ENCODE results near the gene VGLL3.
"Not testable (repeated sequence)": the region's sequence is repeated elsewhere in the genome, so short reads cannot be mapped to it uniquely, and the experiment has no call there.

Gene VGLL3, protein sequence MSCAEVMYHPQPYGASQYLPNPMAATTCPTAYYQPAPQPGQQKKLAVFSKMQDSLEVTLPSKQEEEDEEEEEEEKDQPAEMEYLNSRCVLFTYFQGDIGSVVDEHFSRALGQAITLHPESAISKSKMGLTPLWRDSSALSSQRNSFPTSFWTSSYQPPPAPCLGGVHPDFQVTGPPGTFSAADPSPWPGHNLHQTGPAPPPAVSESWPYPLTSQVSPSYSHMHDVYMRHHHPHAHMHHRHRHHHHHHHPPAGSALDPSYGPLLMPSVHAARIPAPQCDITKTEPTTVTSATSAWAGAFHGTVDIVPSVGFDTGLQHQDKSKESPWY

DNA sequence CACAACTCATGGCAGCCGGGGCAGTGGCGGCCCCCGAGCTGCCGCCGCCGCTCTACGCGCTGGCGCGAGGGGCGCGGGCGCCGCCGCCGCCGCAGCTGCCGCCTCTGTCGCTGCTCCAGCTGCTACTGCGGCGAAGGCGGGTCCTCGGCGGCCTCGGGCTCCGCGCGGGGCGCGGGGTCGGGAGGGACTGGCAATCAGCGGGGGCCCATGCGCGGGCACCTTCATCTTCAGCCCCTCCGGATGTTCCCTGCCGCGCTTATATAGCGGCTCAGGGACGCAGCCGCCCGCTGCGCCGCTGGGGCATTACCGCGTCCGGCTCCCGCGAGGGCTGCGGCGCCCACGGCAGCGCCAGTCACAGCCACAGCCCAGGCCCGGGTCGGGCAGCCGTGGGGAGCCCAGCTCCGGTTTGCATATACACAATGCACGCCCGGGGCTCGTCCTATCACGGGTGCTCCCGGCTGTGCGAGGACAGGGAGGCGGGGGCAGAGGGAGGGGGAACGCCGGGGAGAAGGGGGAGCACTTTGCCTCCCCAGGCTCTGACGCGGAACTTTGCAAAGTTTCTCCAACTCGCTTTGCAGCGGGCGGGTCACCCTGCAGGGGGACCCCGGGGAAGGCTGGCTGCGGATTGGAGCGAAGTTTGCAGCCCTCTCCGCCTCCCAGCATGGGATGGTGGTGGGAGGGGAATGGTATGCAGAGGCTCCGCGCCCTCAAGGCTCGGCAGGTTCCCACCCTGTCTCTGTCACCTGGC is at the start of gene VGLL3:
VGLL3 (minus strand) TSS at position 416 of the 748 bp plus-strand sequence; CDS start at position 10, 406 bp downstream.
- peak; percentile 87 for DNase-seq (ENCODE audit: low spot score)

DNA sequence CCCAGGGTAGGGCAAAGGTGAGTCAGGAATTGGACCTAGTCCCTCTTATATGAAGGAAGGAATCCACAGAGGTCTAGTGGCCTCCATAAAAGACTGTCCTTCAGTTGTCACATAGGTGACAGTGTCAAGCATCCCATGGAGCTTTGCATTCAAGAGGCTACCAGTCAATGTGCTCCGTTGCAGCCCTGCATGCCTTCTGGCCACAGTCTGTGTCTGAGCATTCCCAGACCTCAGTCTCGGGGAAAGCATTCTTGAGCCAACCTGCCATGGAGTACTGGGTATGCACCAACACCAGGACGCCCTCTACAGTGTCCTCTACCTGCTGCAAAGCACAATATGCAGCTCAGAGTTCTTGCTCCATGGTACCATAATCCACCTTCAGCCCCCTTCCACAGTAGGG is 46.7 kb upstream of the VGLL3 start:
- no peak for DNase-seq (ENCODE audit: low spot score)

DNA sequence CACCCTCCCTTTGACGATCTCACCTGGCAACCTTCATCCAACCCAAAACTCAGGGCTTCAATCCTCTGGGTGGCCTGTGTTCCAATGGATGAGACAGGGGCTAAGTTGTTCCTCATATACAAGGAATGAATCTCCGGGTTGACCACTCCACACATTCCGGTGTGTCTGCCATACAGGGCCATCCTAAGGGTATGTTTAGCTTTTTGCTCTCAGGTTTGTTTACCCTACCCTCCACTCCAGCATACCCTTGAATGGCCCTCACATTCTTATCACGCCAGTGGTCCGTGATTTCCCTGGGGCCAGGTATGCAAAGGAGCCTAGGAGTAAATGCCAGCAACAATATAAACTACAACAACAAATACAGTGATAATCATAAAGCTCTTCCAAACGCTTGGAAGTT is 45.7 kb upstream of the VGLL3 start:
- DNase-seq (ENCODE audit: low spot score) = no peak

DNA sequence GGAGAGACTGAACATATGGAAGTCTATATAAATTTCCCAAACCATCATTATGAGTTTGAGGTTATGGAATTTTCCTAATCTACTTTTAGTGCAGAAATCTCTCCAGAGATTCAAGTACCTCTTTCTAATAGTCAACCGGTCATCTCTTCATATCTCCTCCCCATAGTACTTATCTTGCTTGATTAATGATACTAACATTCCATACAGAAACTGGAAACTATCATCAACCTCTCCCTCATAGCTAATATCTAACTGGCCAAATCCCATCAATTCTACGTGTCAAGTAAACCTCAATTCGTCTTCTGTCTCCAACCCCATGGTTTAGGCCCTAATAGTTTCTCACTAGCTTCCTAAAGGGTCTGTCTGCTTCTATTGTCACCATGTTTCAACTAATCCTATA is 44.4 kb upstream of the VGLL3 start:
- DNase-seq (ENCODE audit: low spot score) = no peak

DNA sequence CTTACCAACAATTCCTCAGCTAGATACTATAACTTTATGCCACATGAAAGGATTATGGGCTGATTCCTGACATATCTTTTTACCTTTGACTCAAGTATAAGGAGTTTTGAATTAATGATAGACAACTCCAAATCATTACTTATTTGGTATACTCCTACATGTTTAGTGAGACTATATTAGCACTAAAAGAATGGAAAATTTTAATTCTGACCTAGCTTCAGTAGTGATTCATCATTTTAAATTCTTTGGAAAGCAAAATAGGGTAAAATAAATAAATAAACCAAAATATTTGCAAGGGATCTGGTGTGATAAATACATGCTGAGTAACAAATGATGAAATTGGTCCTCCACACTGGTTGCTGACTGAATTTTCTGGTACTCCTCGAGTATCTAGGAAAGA is 42.3 kb upstream of the VGLL3 start:
- no peak for DNase-seq (ENCODE audit: low spot score)

DNA sequence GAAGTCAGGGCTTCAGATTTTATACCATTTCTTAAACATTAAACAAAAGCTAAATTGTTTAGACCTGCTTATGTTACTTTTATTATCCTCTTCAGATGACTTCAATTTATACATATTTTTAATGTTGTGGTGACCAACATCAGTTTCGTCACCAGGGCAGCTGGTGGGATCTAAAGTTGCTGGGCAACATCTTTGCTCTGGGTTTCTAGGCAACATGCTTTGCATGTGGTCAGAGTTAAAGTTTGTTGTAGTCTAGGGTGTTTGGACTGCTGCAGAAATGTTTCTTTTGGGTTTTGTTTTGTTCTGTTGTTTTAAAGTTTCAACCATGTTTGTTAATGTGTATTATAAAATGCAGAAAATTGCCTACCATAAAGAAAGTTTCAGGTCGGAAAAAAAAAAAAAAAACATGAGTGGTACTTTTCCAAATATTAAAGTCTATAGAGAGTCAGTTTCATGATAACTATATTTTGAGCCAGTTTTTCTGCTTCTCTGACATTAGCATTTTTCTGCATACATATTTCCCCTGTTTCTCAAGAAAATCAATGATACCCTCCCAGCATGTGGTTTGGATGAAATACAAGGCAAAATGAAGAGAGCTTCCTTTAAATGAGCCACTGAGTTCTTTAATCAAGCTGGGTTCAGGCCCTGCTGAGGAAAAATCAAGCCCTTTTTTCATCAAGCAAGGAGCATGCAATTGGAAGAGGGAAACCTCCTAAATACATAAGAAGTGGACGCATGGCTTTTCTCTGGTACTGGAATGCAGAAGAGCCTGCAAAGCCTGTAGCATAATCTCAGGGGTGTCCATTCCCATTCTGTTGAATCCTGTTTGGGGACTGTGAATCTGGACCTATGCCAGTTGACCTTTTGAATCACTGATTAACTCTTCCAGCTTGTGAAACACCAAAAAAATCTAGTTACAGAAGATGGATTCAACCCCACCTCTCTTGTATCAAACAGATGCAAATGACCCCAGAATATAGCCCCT is 35.0 kb upstream of the VGLL3 start:
- DNase-seq (ENCODE audit: low spot score) = no peak

DNA sequence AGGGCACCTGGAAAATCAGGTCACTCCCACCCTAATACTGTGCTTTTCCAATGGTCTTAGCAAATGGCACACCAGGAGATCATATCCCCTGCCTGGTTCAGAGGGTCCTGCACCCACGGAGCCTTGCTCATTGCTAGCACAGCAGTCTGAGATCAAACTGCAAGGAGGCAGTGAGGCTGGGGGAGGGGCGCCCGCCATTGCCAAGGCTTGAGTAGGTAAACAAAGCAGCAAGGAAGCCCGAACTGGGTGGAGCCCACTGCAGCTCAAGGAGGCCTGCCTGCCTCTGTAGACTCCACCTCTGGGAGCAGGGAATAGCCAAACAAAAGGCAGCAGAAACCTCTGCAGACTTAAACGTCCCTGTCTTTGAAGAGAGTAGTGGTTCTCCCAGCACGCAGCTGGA is 26.4 kb upstream of the VGLL3 start:
- DNase-seq (ENCODE audit: low spot score) = not testable (repeated sequence)

DNA sequence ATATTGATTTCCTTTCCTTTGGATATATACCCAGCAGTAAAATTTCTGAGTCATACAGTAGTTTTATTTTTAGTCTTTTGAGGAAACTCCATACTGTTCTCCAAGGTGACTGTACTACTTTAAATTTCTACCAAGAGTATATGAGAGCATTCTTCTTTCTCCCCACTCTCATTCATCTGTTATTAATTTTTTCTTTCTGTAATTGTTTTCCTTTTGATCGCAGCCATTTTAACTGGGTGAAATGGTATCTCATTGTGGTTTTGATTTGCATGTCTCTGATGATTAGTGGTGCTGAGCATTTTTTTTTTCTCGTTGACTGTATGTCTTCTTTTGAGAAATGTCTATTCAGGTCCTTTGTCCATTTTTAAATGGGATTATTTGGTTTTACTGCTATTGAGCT is 18.3 kb upstream of the VGLL3 start:
- no peak for DNase-seq (ENCODE audit: low spot score)

DNA sequence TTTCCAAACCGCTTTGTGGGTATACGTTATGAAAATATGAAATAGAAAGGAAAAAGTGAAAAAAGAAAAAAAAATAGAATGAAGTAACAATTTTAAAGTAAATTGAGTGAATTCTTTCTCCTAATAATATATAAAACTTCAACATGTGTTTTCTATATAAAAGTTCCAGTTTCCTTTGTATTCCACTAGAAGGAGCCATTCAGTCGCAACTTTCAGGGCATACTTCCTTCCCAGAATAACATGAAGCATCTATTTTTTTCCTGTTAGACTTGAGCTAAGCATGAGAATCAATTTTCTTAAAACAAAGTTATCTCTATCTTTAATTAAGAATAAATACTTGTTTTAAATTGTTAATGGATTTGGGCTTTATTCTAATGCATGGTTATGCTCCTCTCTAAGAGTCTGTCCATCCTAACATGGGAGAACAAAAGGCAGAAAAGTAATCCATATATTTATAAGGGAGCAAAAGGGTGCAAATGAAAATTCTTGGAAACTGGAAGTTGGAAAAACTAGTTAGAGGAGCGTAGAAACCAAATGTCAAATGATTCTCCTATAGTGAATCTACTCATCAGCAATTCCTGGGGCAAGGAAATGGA is 16.0 kb upstream of the VGLL3 start:
- no peak for DNase-seq (ENCODE audit: low spot score)

DNA sequence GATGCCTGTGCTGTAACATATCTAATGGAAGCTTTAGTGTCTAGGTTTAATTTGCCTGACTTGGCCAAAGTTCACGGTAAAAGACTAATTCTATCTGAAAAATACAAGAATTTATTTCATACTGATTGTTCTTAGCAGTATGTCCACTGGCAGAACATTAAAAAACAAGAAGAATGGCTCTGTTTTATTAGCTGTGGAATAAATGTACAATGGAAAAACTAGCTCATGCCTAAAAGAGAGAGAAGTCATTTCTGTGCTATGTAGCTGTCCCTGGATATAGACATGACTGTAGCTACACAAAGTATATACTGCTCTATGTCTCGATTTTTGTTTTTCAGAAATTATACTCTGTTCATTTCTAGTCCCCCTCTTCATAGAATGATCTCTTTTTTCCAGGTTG is 13.9 kb upstream of the VGLL3 start:
- no peak for DNase-seq (ENCODE audit: low spot score)

DNA sequence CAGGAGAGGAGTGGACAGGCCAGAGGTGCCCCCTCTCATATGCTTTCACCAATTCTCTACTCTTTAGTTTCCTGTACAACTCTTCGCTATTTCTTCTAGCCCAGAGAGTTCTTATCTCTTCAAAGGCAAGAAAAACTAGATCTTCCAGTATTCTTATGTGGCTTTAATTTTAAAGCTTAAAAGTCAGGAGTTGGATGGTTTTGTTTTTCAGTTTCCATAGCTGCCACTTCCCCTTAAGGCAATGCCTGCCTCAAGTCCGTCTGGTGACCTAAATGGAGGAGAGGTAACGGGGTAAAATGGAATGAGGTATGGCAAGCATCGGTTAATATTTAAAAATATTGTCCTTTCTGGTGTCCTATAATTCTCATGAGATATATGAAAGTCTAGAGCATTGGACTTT is 11.4 kb upstream of the VGLL3 start:
- DNase-seq (ENCODE audit: low spot score) = no peak

DNA sequence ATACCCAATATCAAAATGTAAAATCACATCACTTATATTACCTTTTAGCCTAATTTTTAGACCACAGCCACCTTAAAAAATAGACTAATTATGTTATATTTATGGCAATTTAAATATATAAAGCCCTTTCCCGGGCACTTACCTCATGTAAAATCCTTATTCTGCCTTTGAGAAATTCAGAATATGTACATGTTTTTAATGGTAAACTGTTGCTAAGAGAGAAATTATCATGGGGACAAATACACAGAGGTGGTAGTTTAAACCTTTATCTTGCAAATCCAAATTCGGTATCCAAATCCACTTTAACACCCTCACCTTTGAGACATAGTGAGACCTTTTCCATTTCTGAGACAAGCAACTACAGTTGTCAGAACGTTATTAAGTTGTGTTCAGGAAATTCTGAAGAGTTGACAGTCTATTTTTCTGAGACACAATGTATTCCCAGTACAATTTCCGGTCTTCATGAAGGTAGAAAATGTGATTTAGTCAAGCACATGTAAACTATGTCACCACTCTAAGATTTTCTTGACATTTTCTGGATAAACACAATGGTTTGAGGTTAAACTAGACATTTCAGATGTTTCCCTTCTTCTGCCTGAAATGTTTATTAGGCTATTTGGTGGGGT is 10.6 kb upstream of the VGLL3 start:
- DNase-seq (ENCODE audit: low spot score) = no peak

DNA sequence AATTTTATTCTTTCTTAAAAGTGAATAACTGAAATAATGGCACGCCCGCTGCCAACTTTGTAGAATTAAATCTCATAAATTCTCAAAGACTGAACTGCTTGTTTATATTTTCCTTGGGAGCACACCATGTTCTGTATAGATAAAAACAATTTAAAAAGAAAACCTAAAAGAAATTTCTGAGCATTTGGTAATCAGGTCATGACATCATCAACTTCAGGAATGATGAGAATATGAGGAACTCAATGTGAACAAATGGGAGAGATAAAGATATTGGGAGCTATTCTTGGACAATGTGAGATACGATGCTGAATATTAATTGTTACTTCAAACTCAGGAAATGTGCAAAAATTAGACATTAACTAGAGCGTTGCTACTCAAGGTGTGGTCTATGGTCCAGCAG is 10.0 kb upstream of the VGLL3 start:
- no peak for DNase-seq (ENCODE audit: low spot score)

DNA sequence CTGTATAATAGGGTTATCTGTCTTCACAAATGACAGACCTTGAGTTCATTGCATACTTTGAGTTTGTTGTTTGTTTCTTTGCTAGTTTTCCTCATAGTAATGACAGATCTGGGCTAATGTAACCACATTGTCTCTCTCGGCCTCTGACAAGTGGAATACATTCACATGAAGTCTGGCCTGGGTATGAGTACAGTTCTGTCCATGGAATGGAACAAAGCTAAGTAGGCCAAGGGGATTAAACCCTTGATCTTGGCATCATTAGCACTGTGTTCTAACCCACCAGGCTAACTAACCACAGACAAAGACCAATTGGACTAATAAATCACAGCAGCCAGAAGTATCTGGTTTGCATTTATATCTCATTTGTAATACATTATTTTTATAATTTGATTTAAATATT is 7.6 kb upstream of the VGLL3 start:
- DNase-seq (ENCODE audit: low spot score) = no peak

DNA sequence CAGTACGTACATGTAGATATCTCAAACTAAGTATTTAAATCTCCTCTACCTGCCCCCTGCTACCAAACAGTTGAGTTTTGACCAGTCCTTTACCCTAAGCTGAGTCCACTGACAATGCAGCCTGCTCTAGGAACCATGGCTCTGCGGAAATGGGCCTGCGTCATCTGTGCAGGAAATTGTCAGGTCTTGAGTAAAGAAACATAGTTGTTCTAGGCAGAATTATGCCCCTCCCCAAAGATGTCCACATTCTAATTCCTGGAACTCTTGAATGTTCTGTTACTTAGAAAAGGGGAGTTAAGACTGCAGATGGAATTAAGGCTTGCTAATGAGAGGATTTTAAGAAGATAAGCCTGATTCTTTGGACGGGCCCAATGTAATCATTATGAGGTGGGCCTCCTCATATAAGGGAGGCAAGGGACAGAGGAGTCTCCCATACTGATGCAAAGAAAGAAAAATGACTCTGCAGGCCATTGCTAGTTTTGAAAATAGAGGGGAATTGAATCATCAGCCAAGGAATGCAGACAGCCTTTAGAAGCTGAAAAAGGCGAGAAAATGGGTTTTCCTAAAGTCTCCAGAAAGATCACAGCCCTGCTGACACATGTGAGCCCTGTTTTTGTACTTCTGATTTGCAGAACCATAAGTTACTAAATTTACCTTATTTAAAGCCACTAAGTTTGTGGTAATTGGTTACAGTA is 5.5 kb upstream of the VGLL3 start:
- no peak for DNase-seq (ENCODE audit: low spot score)

DNA sequence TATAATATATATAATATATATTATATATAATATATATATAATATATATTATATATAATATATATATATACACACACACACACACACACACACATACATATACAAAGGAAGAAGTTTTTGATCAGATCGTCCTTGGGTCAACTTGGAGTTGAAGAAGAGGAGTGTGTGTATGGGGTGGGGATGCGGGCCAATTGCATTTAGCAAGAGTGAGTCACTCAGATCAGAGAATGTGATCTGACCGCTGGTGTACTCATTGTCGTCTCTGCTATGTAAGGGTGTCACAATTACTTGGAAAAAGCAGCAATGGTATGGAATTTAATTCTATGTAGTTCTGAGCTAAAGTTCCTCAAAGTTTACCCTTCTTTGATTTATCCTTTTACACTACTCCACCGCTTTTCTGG is 4.6 kb upstream of the VGLL3 start:
- no peak for DNase-seq (ENCODE audit: low spot score)

DNA sequence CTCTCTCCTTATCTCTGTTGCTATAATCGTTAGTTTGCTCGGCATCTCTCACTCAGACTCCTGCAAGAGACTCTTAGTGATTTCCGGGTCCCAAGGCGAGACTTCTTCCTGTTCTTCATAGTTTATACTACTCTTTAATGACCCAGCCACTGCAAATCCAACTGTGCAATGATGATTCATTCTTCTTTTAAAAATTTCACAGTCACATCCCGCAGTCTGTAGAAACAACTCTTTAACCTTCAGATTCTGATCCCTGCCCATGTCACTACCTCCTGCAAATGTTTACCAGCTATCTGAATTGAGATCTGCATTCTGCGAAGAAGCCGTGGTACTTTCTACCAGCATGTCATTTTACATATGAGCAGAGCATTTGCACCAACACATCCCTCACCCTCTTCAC is 2.8 kb upstream of the VGLL3 start:
- no peak for DNase-seq (ENCODE audit: low spot score)

DNA sequence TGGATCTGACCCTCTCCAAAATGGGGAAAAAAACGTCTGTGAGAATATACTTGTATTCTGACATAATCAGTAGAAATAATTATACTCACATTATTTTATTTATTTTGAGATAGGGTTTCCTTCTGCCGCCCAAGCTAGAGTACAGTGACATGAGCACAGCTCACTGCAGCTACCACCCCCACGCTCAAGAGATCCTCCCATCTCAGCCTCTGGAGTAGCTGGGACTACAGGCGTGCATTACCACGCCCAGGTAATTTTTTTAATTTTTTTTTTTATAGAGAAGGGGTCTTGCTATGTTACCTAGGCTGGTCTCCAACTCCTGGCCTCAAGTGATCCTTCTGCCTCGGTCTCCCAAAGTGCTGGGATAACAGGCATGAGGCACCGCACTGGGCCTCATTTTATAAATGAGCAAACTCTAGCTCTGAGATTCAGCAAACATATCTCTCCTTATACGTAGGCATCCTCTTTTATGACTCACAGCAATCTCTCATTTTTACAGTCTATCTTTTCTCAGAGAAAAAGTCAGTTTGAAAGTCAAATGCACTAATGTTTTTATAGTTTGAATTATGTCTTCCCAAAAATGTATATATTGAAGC is 989 bp upstream of the VGLL3 start:
- no peak for DNase-seq (ENCODE audit: low spot score)

DNA sequence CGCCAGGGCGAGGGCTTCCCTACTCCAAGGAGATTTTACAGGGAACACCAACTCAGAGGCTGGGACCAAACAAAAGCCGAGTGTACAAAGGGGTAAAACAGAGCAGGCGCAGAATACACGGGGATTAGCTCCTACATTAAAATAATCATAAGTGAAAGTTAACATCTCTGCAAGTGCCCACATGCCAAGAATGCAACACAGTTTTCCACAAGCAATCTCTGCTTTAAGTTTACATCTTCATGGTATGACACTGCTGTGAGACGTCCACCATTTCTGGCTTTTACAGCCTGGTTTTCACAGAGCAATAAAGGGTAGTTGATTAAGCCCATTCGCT is 500 bp upstream of the VGLL3 start:
- DNase-seq (ENCODE audit: low spot score) = no peak

DNA sequence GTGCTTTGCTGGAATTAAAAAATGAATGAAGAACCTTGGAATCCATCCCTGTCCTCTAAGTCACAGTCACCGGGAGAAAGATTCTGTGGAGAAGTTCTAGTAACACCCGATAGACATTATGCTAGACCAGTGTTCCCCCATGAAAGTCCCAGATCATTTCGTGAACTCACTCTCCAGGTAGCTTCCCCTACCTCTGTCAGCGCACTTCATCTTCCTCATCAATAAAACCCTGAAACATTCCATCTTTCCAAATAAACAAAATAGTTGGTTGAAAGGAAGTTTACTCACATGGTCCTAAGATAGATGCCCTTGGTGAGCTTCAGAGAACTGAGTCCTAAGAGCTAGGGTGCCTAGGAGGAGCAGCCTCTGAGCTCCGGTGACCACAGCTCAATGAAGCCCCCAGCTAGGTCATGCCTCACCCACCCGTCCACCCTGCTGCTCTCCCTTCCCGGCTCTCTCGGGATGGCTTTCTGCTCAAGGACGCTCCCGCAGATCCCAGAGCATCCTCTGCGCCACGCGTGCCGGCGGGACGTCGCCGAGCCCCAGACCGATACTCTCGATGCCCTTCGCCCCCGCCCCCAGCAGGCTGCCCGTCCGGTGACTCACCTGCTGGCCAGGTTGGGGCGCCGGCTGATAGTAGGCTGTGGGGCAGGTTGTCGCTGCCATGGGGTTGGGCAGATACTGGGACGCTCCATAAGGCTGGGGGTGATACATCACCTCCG is 776 bp downstream of the VGLL3 start:
- no peak for DNase-seq (ENCODE audit: low spot score)
